HepG2 (cell line): ENCODE measurements around the gene LMAN2. TPM values are rescaled to one million over a fixed set of nuclear protein-coding genes. Genes with fewer than 3 reads are reported as not detected.
A peak's percentile ranks its signal among the peaks of the same experiment; 100 is the strongest.

Experiments used
- AGO1 ChIP-seq: fragments of 200-400 bp; formaldehyde crosslinking; IDR thresholded peaks from 2 replicates; pipeline ENCODE4 v1.6.1; 2017; ENCODE audit warnings: mild to moderate bottlenecking, low read depth, low read length, moderate library complexity; ENCODE audit not compliant: poor library complexity, severe bottlenecking
- KLF6 ChIP-seq: IDR thresholded peaks from 2 replicates; pipeline ENCODE4 v1.8.0; 2016; ENCODE audit warnings: missing biosample characterization, missing genetic modification reagents
- PHF8 ChIP-seq: sonication (generic); formaldehyde crosslinking; IDR thresholded peaks from 2 replicates; pipeline ENCODE4 v1.5.0; 2020; ENCODE audit warnings: missing genetic modification reagents
- RELA ChIP-seq: sonication (generic); formaldehyde crosslinking; IDR thresholded peaks from 2 replicates; pipeline ENCODE4 v1.4.0; 2020; ENCODE audit warnings: missing genetic modification reagents
- ZBTB39 ChIP-seq: sonication (generic); formaldehyde crosslinking; IDR thresholded peaks from 2 replicates; pipeline ENCODE4 v1.5.0; 2020; ENCODE audit warnings: missing genetic modification reagents
- ZNF646 ChIP-seq: sonication (generic); formaldehyde crosslinking; IDR thresholded peaks from 2 replicates; pipeline ENCODE4 v1.9.0; 2021; ENCODE audit warnings: mild to moderate bottlenecking, missing genetic modification reagents
- ZNF710 ChIP-seq: sonication (generic); formaldehyde crosslinking; IDR thresholded peaks from 2 replicates; pipeline ENCODE4 v1.5.0; 2020; ENCODE audit warnings: mild to moderate bottlenecking, missing genetic modification reagents, borderline replicate concordance
- ZNF792 ChIP-seq: IDR thresholded peaks from 2 replicates; pipeline ENCODE4 v1.6.1; 2016
- polyA plus RNA-seq, 8 experiments: library from polyadenylated mRNA; depleted of rRNA in 3 of 8; stranded (reverse) in 7 of 8; unstranded in 1 of 8; fragments of >200 nt; fragmentation: Illumina TruSeq in 4 of 8; extraction: Trizol in 4 of 8; gene quantifications; 2 replicates each; pipeline versions ENCODE4 v1.2.1 to v1.2.3, GENCODE V29; 2011 to 2016; ENCODE audit warnings: low read depth in 4 of 8, missing spikeins in 1 of 8, mixed read lengths in 1 of 8; ENCODE audit not compliant: insufficient read depth in 1 of 8
- total RNA-seq, 5 experiments: library from RNA; depleted of rRNA; stranded (reverse); fragments of >200 nt; fragmentation: Illumina TruSeq; extraction: Trizol; gene quantifications; 2 replicates each; pipeline ENCODE4 v1.2.3, GENCODE V29; 2016; ENCODE audit warnings: low read depth in 1 of 5
- TF ChIP-seq, protein P1 (sequence below): sonication (generic); formaldehyde crosslinking; IDR thresholded peaks from 2 replicates; pipeline ENCODE4 v1.8.0; 2022; ENCODE audit warnings: missing genetic modification reagents, mild to moderate bottlenecking, moderate library complexity, borderline replicate concordance
- TF ChIP-seq, protein P2 (sequence below): sonication (generic); formaldehyde crosslinking; IDR thresholded peaks from 2 replicates; pipeline ENCODE4 v1.5.0; 2020; ENCODE audit warnings: mild to moderate bottlenecking, missing genetic modification reagents

The LMAN2 gene
- total and polyA plus RNA-seq, 2 of the 13 experiments (the other 11 are each of a cell fraction or from before 2014, with no cell fraction given), result 191 to 197 TPM

DNA sequence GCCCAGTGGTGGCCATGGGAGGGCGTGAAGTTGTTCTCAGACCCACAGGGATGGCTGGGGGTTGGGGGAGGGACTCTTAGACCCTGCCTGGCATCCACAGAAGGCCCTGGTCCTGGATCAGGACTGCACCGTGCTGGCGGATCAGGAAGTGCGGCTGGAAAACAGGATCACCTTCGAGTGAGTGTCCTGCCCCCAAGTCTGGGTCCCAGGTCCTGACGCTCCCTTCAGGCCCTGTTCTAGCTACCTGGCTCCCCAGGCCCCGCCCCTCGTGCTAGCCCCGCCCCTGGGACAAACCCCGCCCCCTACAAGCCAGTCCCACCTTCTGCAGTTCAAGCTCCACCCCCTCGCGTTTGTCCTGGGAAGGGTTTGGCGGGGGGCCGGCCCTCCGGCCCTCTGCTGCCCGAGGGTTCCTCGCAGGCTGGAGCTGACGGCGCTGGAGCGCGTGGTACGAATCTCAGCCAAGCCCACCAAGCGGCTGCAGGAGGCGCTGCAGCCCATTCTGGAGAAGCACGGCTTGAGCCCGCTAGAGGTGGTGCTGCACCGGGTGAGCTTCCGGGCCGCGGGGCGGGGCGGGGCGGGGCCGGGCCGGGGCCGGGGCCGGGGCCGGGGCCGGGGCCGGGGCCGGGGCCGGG is 19.1 kb upstream of the LMAN2 start (continued):
- TF ChIP-seq ZBTB39 (CRISPR knock-in tag), result no peak
- TF ChIP-seq ZNF792, result peak; percentile 68; the same call in 1 of the 2 replicates
- peak; percentile 60 for TF ChIP-seq PHF8 (CRISPR knock-in tag)
- peak; percentile 52; the same call in 1 of the 2 replicates for TF ChIP-seq KLF6 (CRISPR knock-in tag)
- TF ChIP-seq, protein P1, sequence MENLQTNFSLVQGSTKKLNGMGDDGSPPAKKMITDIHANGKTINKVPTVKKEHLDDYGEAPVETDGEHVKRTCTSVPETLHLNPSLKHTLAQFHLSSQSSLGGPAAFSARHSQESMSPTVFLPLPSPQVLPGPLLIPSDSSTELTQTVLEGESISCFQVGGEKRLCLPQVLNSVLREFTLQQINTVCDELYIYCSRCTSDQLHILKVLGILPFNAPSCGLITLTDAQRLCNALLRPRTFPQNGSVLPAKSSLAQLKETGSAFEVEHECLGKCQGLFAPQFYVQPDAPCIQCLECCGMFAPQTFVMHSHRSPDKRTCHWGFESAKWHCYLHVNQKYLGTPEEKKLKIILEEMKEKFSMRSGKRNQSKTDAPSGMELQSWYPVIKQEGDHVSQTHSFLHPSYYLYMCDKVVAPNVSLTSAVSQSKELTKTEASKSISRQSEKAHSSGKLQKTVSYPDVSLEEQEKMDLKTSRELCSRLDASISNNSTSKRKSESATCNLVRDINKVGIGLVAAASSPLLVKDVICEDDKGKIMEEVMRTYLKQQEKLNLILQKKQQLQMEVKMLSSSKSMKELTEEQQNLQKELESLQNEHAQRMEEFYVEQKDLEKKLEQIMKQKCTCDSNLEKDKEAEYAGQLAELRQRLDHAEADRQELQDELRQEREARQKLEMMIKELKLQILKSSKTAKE (CRISPR knock-in tag), result no peak
- no peak for TF ChIP-seq ZNF646 (CRISPR knock-in tag)
- no peak for TF ChIP-seq ZNF710
- no peak for TF ChIP-seq AGO1
- TF ChIP-seq, protein P2, sequence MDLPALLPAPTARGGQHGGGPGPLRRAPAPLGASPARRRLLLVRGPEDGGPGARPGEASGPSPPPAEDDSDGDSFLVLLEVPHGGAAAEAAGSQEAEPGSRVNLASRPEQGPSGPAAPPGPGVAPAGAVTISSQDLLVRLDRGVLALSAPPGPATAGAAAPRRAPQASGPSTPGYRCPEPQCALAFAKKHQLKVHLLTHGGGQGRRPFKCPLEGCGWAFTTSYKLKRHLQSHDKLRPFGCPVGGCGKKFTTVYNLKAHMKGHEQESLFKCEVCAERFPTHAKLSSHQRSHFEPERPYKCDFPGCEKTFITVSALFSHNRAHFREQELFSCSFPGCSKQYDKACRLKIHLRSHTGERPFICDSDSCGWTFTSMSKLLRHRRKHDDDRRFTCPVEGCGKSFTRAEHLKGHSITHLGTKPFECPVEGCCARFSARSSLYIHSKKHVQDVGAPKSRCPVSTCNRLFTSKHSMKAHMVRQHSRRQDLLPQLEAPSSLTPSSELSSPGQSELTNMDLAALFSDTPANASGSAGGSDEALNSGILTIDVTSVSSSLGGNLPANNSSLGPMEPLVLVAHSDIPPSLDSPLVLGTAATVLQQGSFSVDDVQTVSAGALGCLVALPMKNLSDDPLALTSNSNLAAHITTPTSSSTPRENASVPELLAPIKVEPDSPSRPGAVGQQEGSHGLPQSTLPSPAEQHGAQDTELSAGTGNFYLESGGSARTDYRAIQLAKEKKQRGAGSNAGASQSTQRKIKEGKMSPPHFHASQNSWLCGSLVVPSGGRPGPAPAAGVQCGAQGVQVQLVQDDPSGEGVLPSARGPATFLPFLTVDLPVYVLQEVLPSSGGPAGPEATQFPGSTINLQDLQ (CRISPR knock-in tag), result no peak
- TF ChIP-seq RELA (CRISPR knock-in tag), result 0 out of 2 replicates have a peak, but pooled peaks have one; percentile 14
